Esophagus squamous epithelium (tissue), 5 donors: ENCODE data around the gene BCLAF3. TPM values are rescaled to one million over a fixed set of nuclear protein-coding genes. Genes with fewer than 3 reads are reported as not detected.

Experiments used
- DNase-seq: peaks from one replicate; lab custom pipeline; 2025; lab: John Stamatoyannopoulos, UW
- H3K27ac ChIP-seq, 4 donors: fragments of 200-600 bp; sonication (generic); one replicate each; pipeline ENCODE4 v1.5.1; 2016 to 2019; ENCODE audit warnings: mild to moderate bottlenecking in 1 of 4
- H3K27me3 ChIP-seq, 4 donors: fragments of 200-600 bp; sonication (generic); 1 replicate in 3 of 4; 2 replicates in 1 of 4; pipeline versions ENCODE4 v1.5.1 to v1.6.0; 2017 to 2021; ENCODE audit warnings: antibody characterized with exemption in 1 of 4
- H3K36me3 ChIP-seq, 3 donors: fragments of 200-600 bp; sonication (generic); one replicate each; pipeline ENCODE4 v1.5.1; 2016 to 2019
- H3K4me1 ChIP-seq, 3 donors: fragments of 200-600 bp; sonication (generic); one replicate each; pipeline ENCODE4 v1.5.1; 2017 to 2019
- H3K4me3 ChIP-seq, 4 donors: fragments of 200-600 bp; sonication (generic); 1 replicate in 3 of 4; 2 replicates in 1 of 4; pipeline ENCODE4 v1.5.1; 2016 to 2019; ENCODE audit warnings: mild to moderate bottlenecking in 2 of 4, moderate library complexity in 1 of 4
- H3K9me3 ChIP-seq, 3 donors: fragments of 200-600 bp; sonication (generic); one replicate each; pipeline ENCODE4 v1.5.1; 2016 to 2019
- POLR2A ChIP-seq, 4 donors: fragments of 450-650 bp; IDR thresholded peaks; one replicate each; pipeline ENCODE4 v1.6.1; 2017; ENCODE audit warnings: antibody characterized with exemption in 4 of 4, mild to moderate bottlenecking in 4 of 4, moderate library complexity in 3 of 4
- WGBS, 2 donors: methylation state at CpG; one replicate each; pipeline ENCODE4 v1.1.5; 2018; 5-methylcytosine and 5-hydroxymethylcytosine counted together
- intact Hi-C: fragments of 100-400 bp; cut with DNase I; formaldehyde crosslinking; loops from one replicate; pipeline ENCODE4 v1.15.0; 2022
- total RNA-seq, 4 donors: library from RNA; depleted of rRNA; stranded (reverse); fragments of >200 nt; gene quantifications; one replicate each; pipeline ENCODE4 v1.1.0, GENCODE V29; 2016
- TF ChIP-seq, protein P1 (sequence below), 6 experiments: fragments of 450-650 bp in 4 of 6; fragments of 200-600 bp in 2 of 6; sonication (generic) in 2 of 6; IDR thresholded peaks; one replicate each; pipeline ENCODE4 v1.5.1; 2016 to 2019; ENCODE audit warnings: antibody characterized with exemption in 6 of 6, mild to moderate bottlenecking in 4 of 6, moderate library complexity in 4 of 6
- donor health status: DM: yes; HTN: yes; CAD: no.

The BCLAF3 gene
- total RNA-seq, 4 donors from 2014 or later: 3.5 to 7.1 (median 5.5) TPM

DNA sequence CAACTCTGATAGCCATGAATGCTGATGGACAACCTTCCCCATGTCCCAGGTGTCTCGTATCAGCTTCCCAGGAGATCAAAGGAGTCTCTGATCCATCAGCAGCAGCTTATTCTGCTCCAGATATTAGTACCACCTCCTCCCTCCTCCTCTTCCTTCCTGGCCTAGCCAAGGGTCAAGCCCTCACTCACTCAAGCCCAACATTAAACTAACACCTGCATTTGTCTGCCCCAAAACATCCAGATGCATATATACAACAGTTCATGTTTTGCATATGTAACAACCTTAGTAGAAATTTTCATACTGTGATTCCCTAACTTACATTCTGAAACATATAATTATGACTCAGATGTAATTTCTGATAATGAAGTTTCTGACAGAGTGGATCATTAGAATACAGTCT is 29.9 kb downstream of the BCLAF3 start:
- H3K4me3 ChIP-seq: no peak overlapping the region

DNA sequence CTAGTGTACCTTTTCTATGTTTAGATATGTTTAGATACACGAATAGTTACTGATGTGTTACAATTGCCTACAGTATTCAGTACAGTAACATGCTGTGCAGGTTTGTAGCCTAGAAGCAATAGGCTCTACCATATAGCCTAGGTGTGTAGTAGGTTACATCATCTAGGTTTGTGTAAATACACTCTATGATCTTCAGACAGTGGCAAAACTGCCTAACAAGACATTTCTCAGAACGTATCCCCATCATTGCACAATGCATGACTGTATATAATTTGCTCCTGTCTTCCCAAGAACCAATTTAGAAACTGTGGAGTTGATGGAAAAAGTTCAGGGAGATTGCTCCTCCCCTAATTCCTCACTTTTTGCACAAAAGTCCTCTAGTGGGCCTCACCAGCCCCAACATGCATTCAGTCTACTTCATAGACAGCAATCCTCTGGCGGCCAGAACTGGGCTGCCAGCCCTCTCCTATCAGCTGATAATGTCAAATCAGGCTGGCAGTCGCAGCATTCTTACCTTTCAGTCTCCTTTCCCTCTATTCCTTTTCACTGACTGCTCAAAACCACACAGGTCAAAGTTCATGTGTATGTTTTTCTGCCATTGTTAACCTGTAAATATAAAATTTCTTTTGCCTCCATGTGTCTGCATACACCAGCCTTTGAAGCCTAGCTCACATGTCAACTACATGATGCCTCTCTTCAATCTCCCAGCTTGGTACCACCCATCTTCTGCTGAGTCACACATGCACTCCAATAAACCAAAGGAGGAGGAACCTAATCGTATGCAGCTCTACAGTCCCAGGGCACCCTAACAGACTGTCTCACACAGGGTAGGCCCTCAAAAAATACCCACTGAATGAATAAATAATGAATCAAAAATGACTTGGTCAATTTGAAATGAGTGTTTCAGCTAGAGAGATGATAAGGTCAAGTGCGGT is 32.0 kb downstream of the BCLAF3 start:
- H3K27ac ChIP-seq: no peak overlapping the region

More for the DNA sequence above, 29.9 kb downstream of the BCLAF3 start:
- no peak for TF ChIP-seq POLR2A (IDR thresholded peaks at IDR 0.05)
- TF ChIP-seq, protein P1, sequence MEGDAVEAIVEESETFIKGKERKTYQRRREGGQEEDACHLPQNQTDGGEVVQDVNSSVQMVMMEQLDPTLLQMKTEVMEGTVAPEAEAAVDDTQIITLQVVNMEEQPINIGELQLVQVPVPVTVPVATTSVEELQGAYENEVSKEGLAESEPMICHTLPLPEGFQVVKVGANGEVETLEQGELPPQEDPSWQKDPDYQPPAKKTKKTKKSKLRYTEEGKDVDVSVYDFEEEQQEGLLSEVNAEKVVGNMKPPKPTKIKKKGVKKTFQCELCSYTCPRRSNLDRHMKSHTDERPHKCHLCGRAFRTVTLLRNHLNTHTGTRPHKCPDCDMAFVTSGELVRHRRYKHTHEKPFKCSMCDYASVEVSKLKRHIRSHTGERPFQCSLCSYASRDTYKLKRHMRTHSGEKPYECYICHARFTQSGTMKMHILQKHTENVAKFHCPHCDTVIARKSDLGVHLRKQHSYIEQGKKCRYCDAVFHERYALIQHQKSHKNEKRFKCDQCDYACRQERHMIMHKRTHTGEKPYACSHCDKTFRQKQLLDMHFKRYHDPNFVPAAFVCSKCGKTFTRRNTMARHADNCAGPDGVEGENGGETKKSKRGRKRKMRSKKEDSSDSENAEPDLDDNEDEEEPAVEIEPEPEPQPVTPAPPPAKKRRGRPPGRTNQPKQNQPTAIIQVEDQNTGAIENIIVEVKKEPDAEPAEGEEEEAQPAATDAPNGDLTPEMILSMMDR (IDR thresholded peaks at IDR 0.05): no peak
- H3K4me1 ChIP-seq: peaks cover 0 to 4% (median 0%) of the 10 kb centered on the region in 3 donors
- no peaks in the 10 kb centered on the region for H3K27me3 ChIP-seq
- intact Hi-C loops: no loop called here
- WGBS, 2 donors: 44 to 80% methylated on average over 1 of the region's 1 CpG
- H3K27ac ChIP-seq: no peak overlapping the region
- no peak for DNase-seq
- H3K9me3 ChIP-seq: no peaks in the 10 kb centered on the region
- peaks cover 0 to 18% (median 0%) of the 10 kb centered on the region in 3 donors for H3K36me3 ChIP-seq

DNA sequence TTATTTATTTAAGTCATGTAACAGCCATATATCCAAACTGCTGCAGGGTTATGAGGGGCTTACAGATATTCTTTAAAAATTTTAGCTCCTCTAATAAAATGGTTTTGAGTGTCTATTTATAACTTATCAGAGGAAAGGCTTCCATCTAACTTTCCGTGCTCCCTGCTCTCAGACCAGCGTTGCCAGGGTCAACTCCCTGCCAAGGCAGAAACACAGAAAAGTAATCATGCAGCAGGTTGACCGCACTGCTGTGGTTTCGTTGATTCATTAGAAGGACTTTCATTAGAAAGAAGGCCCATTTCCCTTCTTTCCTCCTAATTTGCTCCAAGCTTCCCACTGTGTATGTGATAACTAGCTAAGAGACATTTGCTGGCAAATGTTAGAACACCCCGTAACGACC is 33.9 kb downstream of the BCLAF3 start:
- Histone ChIP-seq H3K27ac (no peak overlapping the region), H3K4me1 (peaks cover 0 to 4% (median 0%) of the 10 kb centered on the region in 3 donors), H3K36me3 (peaks cover 0 to 17% (median 0%) of the 10 kb centered on the region in 3 donors), H3K9me3 (no peaks in the 10 kb centered on the region), H3K4me3 (no peak overlapping the region), H3K27me3 (no peaks in the 10 kb centered on the region)
- TF ChIP-seq, protein P1 (IDR thresholded peaks at IDR 0.05): no peak
- no peak for TF ChIP-seq POLR2A (IDR thresholded peaks at IDR 0.05)
- 85 to 95% methylated on average over 6 of the region's 6 CpGs for WGBS, 2 donors
- intact Hi-C loops: no loop called here
- DNase-seq: no peak

More for the DNA sequence above, 32.0 kb downstream of the BCLAF3 start:
- no peak for DNase-seq
- no peaks in the 10 kb centered on the region for H3K27me3 ChIP-seq
- peaks cover 0 to 9% (median 0%) of the 10 kb centered on the region in 3 donors for H3K36me3 ChIP-seq
- H3K4me1 ChIP-seq: peaks cover 0 to 4% (median 0%) of the 10 kb centered on the region in 3 donors
- intact Hi-C loops: no loop called here
- WGBS, 2 donors: 71 to 74% methylated on average over 4 to 6 of the region's 6 CpGs
- H3K9me3 ChIP-seq: no peaks in the 10 kb centered on the region
- no peak for TF ChIP-seq POLR2A (IDR thresholded peaks at IDR 0.05)
- TF ChIP-seq, protein P1 (IDR thresholded peaks at IDR 0.05): no peak
- H3K4me3 ChIP-seq: no peak overlapping the region

DNA sequence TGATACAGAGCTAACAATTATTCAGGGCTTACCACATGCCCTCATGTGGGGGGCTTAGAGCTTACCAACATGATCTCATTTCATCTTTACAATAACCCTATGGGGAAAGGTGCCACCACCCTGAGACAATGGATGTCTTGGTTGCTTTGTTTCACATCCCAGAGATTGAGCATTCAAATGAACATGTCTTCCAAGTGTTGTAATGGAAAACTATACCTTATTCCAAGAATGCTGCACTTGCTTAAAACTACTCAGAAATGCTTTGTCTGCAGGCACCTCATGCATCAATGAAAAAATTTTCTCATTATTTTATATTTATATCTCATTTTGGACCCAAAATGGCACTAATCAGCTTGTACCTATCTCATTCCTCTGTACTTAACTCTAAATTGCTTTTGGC is 34.6 kb downstream of the BCLAF3 start:
- H3K9me3 ChIP-seq: no peaks in the 10 kb centered on the region
- no peak overlapping the region for H3K4me3 ChIP-seq
- no peak for DNase-seq
- TF ChIP-seq, protein P1 (IDR thresholded peaks at IDR 0.05): no peak
- TF ChIP-seq POLR2A (IDR thresholded peaks at IDR 0.05): no peak
- intact Hi-C loops: no loop called here
- H3K27me3 ChIP-seq: no peaks in the 10 kb centered on the region
- H3K27ac ChIP-seq: no peak overlapping the region
- peaks cover 0 to 4% (median 0%) of the 10 kb centered on the region in 3 donors for H3K4me1 ChIP-seq
- H3K36me3 ChIP-seq: peaks cover 0 to 17% (median 0%) of the 10 kb centered on the region in 3 donors

DNA sequence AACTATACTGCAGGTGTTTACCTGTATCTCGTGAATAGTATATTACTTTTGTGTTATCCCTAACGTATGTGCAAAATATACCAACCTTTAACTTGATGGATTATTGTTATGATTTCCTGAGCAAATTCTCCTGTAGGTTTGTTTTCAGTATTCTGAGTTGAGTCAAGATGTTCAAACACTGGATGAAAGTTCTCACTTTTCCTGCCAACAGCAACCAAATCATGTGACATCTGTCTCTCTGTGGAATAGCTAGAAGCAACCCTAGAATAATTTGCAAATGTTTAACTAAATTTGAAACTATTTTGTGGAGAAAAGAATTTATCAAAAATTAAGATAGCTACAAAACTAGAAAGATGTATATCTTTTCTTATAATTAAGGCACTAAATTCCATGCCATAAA is 35.6 kb downstream of the BCLAF3 start:
- H3K4me1 ChIP-seq: peaks cover 0 to 4% (median 0%) of the 10 kb centered on the region in 3 donors
- no peak overlapping the region for H3K27ac ChIP-seq
- WGBS, 2 donors: 61 to 85% methylated on average over 2 of the region's 2 CpGs
- intact Hi-C loops: no loop called here
- TF ChIP-seq POLR2A (IDR thresholded peaks at IDR 0.05): no peak
- TF ChIP-seq, protein P1 (IDR thresholded peaks at IDR 0.05): no peak
- H3K27me3 ChIP-seq: no peaks in the 10 kb centered on the region
- H3K4me3 ChIP-seq: no peak overlapping the region
- peaks cover 0 to 17% (median 0%) of the 10 kb centered on the region in 3 donors for H3K36me3 ChIP-seq
- no peaks in the 10 kb centered on the region for H3K9me3 ChIP-seq
- no peak for DNase-seq
